Measurements from ENCODE around the gene CCDC188. TPM values are rescaled to one million over a fixed set of nuclear protein-coding genes. Genes with fewer than 3 reads are reported as not detected.

The CCDC188 gene
- total and polyA plus RNA-seq, 9 of the 15 experiments (the other 6 are each of a cell fraction or from before 2014, with no cell fraction given), result not detected

DNA sequence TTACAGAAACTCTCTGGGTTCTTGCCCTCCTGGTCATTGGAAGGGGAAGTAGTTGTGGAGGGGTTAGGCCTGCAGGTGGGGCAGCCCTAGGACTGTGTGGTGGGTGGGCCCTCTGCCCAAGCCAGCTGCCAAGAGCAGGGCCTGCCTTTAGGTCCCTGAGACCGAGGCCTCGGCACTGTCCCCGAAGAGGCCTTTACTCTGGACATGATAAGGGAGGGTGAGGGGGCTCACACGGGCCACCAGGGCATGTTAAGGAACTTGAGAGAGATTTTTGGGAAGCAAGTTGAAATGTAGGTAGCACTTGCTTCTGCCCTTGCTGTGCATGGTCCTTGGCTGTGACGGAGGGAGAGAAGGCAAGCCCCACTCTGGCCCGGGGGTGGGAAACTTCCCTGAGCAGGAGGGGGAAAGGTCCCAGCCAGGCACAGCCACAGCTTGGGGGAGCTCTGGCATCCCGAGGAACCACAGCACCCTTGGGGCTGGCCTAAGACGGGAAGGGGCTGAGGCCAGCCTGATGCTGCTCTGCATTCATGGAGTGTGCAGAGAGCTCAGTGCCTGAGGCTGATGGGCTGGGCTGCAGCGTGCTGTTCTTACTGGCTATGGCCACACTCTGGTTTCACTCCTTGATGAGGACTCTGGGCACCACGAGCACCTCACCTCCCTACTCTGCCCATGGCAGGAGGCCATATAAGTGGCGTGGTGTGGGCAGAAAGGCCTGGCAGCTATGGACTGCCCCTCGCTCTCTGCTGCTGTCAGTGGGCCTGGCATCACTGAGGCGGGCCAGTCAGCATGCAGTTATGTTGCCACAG lies 42.7 kb downstream of the CCDC188 start (continued):
- TF ChIP-seq NR4A1 (CRISPR knock-in tag; IDR thresholded peaks at IDR 0.05), result peak; percentile 74; the same call in 1 of the 2 replicates
- TF ChIP-seq NR4A1 (tag; IDR thresholded peaks at IDR 0.05), result no peak

- CTCF ChIA-PET (ENCODE audit: low intra/inter-chr PET ratio), result no interaction called here
- H3K27ac ChIP-seq (ENCODE audit: extremely low read depth, low read depth, low read length), result no peak overlapping the region
- H2AFZ ChIP-seq (ENCODE audit: low read depth, low read length), result no peak overlapping the region
- peak overlapping the region in 1 of 2 experiments; percentile 49; a peak in 1 of 4 replicates for H3K9ac ChIP-seq (ENCODE audit: insufficient read depth in 1 of 2, low read depth in 2 of 2, low read length in 2 of 2)
- H3K36me3 ChIP-seq (ENCODE audit: control insufficient read depth, insufficient read depth, low read length), result peaks cover 97% of the 10 kb centered on the region
- no peaks in the 10 kb centered on the region for H3K27me3 ChIP-seq (ENCODE audit: control insufficient read depth in 2 of 2, insufficient read depth in 2 of 2, low read length in 2 of 2)
- no peak overlapping the region for H3K4me2 ChIP-seq (ENCODE audit: insufficient read depth, low read length)
- intact Hi-C loops (cut with micrococcal nuclease) (no loop called here), in situ Hi-C loops (cut with MboI) (no loop called here)
- H3K9me3 ChIP-seq (replicated peaks; ENCODE audit: control insufficient read depth, insufficient read depth, low read depth, low read length), result no peaks in the 10 kb centered on the region
- peaks cover 5% of the 10 kb centered on the region for H3K9me1 ChIP-seq (ENCODE audit: control insufficient read depth, insufficient read depth, low read length)
- peaks cover 0 to 51% of the 10 kb centered on the region in 2 experiments; a peak in 3 of 5 replicates for H3K4me1 ChIP-seq (replicated peaks in 1 of 2; ENCODE audit: control insufficient read depth in 2 of 2, insufficient read depth in 2 of 2, low read length in 2 of 2)
- WGBS (ENCODE audit: insufficient coverage, low coverage, missing lambda C conversion rate), result 87% methylated on average over 7 of the region's 7 CpGs
- H4K20me1 ChIP-seq (replicated peaks; ENCODE audit: control insufficient read depth, insufficient read depth, low read length), result peaks cover 76% of the 10 kb centered on the region
- DNase-seq (ENCODE audit: extremely low read depth in 1 of 4, low spot score in 3 of 4), result no peak
- FAIRE-seq, result no peak
- no peak for ATAC-seq
- no TSS peak for BruUV-seq (replicated peaks)
- no peak overlapping the region for H3K4me3 ChIP-seq
- peaks cover 24% of the 10 kb centered on the region for H3K79me2 ChIP-seq (ENCODE audit: control insufficient read depth, insufficient read depth, low read length)
- POLR2A ChIA-PET, result interaction anchor here (0.5 to 20.7 kb wide), 10 partner anchors 10 to 875 kb away, joined by 3 to 513 read pairs (median 5); partner anchors contain the start of genes LZTR1, RANBP1, TANGO2 and TRMT2A
- TF ChIP-seq CREB1 (IDR thresholded peaks at IDR 0.05), result no peak
- no peak for TF ChIP-seq CREB1 (CRISPR knock-in tag; IDR thresholded peaks at IDR 0.05)
- no peak for TF ChIP-seq GTF2E2 (tag; IDR thresholded peaks at IDR 0.05)
- TF ChIP-seq CBFB (CRISPR knock-in tag; IDR thresholded peaks at IDR 0.05), result no peak
- no peak for TF ChIP-seq TFAM (CRISPR knock-in tag; conservative IDR thresholded peaks at IDR 0.05)
- no peak for TF ChIP-seq ZSCAN32 (CRISPR knock-in tag; IDR thresholded peaks at IDR 0.05)
- TF ChIP-seq KAT8 (IDR thresholded peaks at IDR 0.05; ENCODE audit: low read depth), result no peak
- TF ChIP-seq MED1 (CRISPR knock-in tag; IDR thresholded peaks at IDR 0.05; ENCODE audit: borderline replicate concordance), result no peak
- TF ChIP-seq, protein P1, sequence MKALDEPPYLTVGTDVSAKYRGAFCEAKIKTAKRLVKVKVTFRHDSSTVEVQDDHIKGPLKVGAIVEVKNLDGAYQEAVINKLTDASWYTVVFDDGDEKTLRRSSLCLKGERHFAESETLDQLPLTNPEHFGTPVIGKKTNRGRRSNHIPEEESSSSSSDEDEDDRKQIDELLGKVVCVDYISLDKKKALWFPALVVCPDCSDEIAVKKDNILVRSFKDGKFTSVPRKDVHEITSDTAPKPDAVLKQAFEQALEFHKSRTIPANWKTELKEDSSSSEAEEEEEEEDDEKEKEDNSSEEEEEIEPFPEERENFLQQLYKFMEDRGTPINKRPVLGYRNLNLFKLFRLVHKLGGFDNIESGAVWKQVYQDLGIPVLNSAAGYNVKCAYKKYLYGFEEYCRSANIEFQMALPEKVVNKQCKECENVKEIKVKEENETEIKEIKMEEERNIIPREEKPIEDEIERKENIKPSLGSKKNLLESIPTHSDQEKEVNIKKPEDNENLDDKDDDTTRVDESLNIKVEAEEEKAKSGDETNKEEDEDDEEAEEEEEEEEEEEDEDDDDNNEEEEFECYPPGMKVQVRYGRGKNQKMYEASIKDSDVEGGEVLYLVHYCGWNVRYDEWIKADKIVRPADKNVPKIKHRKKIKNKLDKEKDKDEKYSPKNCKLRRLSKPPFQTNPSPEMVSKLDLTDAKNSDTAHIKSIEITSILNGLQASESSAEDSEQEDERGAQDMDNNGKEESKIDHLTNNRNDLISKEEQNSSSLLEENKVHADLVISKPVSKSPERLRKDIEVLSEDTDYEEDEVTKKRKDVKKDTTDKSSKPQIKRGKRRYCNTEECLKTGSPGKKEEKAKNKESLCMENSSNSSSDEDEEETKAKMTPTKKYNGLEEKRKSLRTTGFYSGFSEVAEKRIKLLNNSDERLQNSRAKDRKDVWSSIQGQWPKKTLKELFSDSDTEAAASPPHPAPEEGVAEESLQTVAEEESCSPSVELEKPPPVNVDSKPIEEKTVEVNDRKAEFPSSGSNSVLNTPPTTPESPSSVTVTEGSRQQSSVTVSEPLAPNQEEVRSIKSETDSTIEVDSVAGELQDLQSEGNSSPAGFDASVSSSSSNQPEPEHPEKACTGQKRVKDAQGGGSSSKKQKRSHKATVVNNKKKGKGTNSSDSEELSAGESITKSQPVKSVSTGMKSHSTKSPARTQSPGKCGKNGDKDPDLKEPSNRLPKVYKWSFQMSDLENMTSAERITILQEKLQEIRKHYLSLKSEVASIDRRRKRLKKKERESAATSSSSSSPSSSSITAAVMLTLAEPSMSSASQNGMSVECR (CRISPR knock-in tag; IDR thresholded peaks at IDR 0.05), result no peak
- no peak for TF ChIP-seq POLR2B (IDR thresholded peaks at IDR 0.05; ENCODE audit: low read depth, partially characterized antibody)
- no peak for TF ChIP-seq U2AF1 (optimal IDR thresholded peaks at IDR 0.05; ENCODE audit: low read depth, low read length)
- TF ChIP-seq MEIS2 (IDR thresholded peaks at IDR 0.05; ENCODE audit: partially characterized antibody), result no peak
- TF ChIP-seq, protein P2, sequence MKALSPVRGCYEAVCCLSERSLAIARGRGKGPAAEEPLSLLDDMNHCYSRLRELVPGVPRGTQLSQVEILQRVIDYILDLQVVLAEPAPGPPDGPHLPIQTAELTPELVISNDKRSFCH (CRISPR knock-in tag; IDR thresholded peaks at IDR 0.05), result no peak
- TF ChIP-seq, protein P2 (tag; IDR thresholded peaks at IDR 0.05), result no peak
- TF ChIP-seq MTF1 (CRISPR knock-in tag; IDR thresholded peaks at IDR 0.05; ENCODE audit: borderline replicate concordance), result no peak
- no peak for TF ChIP-seq NFATC3 (IDR thresholded peaks at IDR 0.05)
These were observed 43.4 kb downstream of the CCDC188 start for GRCh38 chr22:20107471-20107901.
